NCI-H226 (cell line): ENCODE measurements around the gene PPP4R2.
"Not testable (repeated sequence)": the region's sequence is repeated elsewhere in the genome, so short reads cannot be mapped to it uniquely, and the experiment has no call there.

ENCODE experiments used
- DNase-seq: peaks from one replicate; pipeline ENCODE4 v3.0.0-alpha.2; 2015

The PPP4R2 gene

GRCh38 chr3:73028803-73029202 is 32.2 kb downstream of the PPP4R2 start:
- no peak for DNase-seq

- DNase-seq = peak; percentile 97
Measured at GRCh38 chr3:73029321-73029796, 32.7 kb downstream of the PPP4R2 start.

GRCh38 chr3:73030073-73030597 is 33.5 kb downstream of the PPP4R2 start:
- DNase-seq = peak; percentile 20

GRCh38 chr3:73031573-73032103 is 35.0 kb downstream of the PPP4R2 start:
- DNase-seq = no peak

- DNase-seq = peak; percentile 33
Measured at GRCh38 chr3:73036694-73037591, 40.3 kb downstream of the PPP4R2 start.

GRCh38 chr3:73041537-73041936 is 44.9 kb downstream of the PPP4R2 start:
- no peak for DNase-seq

- no peak for DNase-seq
Measured at GRCh38 chr3:73043414-73043813, 46.8 kb downstream of the PPP4R2 start.

GRCh38 chr3:73045391-73045790 is 48.8 kb downstream of the PPP4R2 start:
- no peak for DNase-seq

GRCh38 chr3:73046195-73046594 is 49.6 kb downstream of the PPP4R2 start:
- DNase-seq = no peak

- no peak for DNase-seq
Measured at GRCh38 chr3:73049319-73049718, 52.7 kb downstream of the PPP4R2 start.

- no peak for DNase-seq
Measured at GRCh38 chr3:73052857-73053256, 56.2 kb downstream of the PPP4R2 start.

GRCh38 chr3:73055583-73055982 is 59.0 kb downstream of the PPP4R2 start:
- DNase-seq = no peak

- peak; percentile 9 for DNase-seq
Measured at GRCh38 chr3:73056014-73056844, 59.6 kb downstream of the PPP4R2 start.

- no peak for DNase-seq
Measured at GRCh38 chr3:73056845-73057150, 60.2 kb downstream of the PPP4R2 start.

- DNase-seq = no peak
Measured at GRCh38 chr3:73060302-73060723, 63.7 kb downstream of the PPP4R2 start.

GRCh38 chr3:73061416-73061815 is 64.8 kb downstream of the PPP4R2 start, which contains the start of gene EBLN2:
EBLN2 (plus strand) TSS chr3:73061659; CDS start chr3:73062082, 423 bp downstream.
- no peak for DNase-seq

GRCh38 chr3:73066243-73066642 is 69.6 kb downstream of the PPP4R2 start:
- DNase-seq = not testable (repeated sequence)

GRCh38 chr3:73068419-73068818 is 71.8 kb downstream of the PPP4R2 start:
- no peak for DNase-seq

- no peak for DNase-seq
Measured at GRCh38 chr3:73069187-73069586, 72.6 kb downstream of the PPP4R2 start.

- DNase-seq = no peak
Measured at GRCh38 chr3:73069775-73070444, 73.3 kb downstream of the PPP4R2 start.

- no peak for DNase-seq
Measured at GRCh38 chr3:73070675-73071575, 74.3 kb downstream of the PPP4R2 start.

- DNase-seq = no peak
Measured at GRCh38 chr3:73071952-73072351, 75.3 kb downstream of the PPP4R2 start.
